ENCODE results near the gene PRDM11.

The PRDM11 gene

DNA sequence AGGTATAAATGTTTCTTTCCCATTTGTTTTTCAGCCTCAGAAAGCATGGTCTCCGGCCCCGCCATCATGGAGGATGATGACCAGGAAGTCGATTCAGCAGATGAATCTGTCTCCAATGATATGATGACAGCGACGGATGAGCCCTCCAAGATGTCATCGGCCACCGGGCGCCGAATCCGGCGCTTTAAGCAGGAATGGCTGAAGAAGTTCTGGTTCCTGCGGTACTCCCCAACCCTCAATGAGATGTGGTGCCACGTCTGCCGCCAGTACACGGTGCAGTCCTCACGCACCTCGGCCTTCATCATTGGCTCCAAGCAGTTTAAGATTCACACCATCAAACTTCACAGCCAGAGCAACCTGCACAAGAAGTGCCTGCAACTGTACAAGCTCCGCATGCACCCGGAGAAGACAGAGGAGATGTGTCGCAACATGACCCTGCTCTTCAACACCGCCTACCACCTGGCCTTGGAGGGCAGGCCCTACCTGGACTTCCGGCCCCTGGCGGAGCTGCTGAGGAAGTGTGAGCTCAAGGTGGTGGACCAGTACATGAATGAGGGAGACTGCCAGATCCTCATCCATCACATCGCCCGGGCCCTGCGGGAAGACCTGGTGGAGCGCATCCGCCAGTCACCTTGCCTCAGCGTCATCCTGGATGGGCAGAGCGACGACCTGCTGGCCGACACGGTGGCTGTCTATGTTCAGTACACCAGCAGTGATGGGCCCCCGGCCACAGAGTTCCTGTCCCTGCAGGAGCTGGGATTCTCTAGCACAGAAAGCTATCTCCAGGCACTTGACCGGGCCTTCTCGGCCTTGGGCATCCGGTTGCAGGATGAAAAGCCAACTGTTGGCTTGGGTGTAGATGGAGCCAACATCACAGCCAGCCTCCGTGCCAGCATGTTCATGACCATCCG, 79.8 kb downstream of the PRDM11 start:
- TF ChIP-seq, protein P1, sequence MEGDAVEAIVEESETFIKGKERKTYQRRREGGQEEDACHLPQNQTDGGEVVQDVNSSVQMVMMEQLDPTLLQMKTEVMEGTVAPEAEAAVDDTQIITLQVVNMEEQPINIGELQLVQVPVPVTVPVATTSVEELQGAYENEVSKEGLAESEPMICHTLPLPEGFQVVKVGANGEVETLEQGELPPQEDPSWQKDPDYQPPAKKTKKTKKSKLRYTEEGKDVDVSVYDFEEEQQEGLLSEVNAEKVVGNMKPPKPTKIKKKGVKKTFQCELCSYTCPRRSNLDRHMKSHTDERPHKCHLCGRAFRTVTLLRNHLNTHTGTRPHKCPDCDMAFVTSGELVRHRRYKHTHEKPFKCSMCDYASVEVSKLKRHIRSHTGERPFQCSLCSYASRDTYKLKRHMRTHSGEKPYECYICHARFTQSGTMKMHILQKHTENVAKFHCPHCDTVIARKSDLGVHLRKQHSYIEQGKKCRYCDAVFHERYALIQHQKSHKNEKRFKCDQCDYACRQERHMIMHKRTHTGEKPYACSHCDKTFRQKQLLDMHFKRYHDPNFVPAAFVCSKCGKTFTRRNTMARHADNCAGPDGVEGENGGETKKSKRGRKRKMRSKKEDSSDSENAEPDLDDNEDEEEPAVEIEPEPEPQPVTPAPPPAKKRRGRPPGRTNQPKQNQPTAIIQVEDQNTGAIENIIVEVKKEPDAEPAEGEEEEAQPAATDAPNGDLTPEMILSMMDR (IDR thresholded peaks at IDR 0.05; ENCODE audit: low read depth, low read length, missing control alignments), result no peak
- no peak overlapping the region for H3K4me3 ChIP-seq (ENCODE audit: low read depth, low read length)
- in situ Hi-C loops (cut with HindIII; ENCODE audit: low sequenced_read_pairs), result no loop called here
- DNase-seq (ENCODE audit: low read depth), result no peak

DNA sequence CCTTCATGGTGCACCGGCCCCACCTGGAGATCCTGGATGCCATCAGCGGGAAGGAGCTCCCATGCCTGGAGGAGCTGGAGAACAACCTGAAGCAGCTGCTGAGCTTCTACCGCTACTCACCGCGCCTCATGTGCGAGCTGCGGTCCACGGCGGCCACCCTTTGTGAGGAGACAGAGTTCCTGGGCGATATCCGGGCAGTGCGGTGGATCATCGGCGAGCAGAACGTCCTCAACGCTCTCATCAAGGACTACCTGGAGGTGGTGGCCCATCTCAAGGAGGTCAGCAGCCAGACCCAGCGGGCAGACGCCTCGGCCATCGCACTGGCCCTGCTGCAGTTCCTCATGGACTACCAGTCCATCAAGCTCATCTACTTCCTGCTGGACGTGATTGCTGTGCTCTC, 80.5 kb downstream of the PRDM11 start:
- no peak for DNase-seq (ENCODE audit: low read depth)
- TF ChIP-seq, protein P1 (IDR thresholded peaks at IDR 0.05; ENCODE audit: low read depth, low read length, missing control alignments), result no peak
- no peak overlapping the region for H3K4me3 ChIP-seq (ENCODE audit: low read depth, low read length)
- in situ Hi-C loops (cut with HindIII; ENCODE audit: low sequenced_read_pairs), result no loop called here

GRCh38 chr11:45227836-45228235, 81.4 kb downstream of the PRDM11 start:
- TF ChIP-seq, protein P1 (IDR thresholded peaks at IDR 0.05; ENCODE audit: low read depth, low read length, missing control alignments), result no peak
- in situ Hi-C loops (cut with HindIII; ENCODE audit: low sequenced_read_pairs), result no loop called here
- no peak overlapping the region for H3K4me3 ChIP-seq (ENCODE audit: low read depth, low read length)
- DNase-seq (ENCODE audit: low read depth), result no peak

GRCh38 chr11:45229401-45230020, 83.1 kb downstream of the PRDM11 start:
- in situ Hi-C loops (cut with HindIII; ENCODE audit: low sequenced_read_pairs), result no loop called here
- DNase-seq (ENCODE audit: low read depth), result no peak

GRCh38 chr11:45232341-45233080, 86.1 kb downstream of the PRDM11 start:
- TF ChIP-seq, protein P1 (IDR thresholded peaks at IDR 0.05; ENCODE audit: low read depth, low read length, missing control alignments), result no peak
- DNase-seq (ENCODE audit: low read depth), result no peak
- in situ Hi-C loops (cut with HindIII; ENCODE audit: low sequenced_read_pairs), result no loop called here
- no peak overlapping the region for H3K4me3 ChIP-seq (ENCODE audit: low read depth, low read length)

More at GRCh38 chr11:45229401-45230020, 83.1 kb downstream of the PRDM11 start:
- TF ChIP-seq, protein P1 (IDR thresholded peaks at IDR 0.05; ENCODE audit: low read depth, low read length, missing control alignments), result no peak
- no peak overlapping the region for H3K4me3 ChIP-seq (ENCODE audit: low read depth, low read length)

GRCh38 chr11:45233121-45233803, 86.8 kb downstream of the PRDM11 start:
- H3K4me3 ChIP-seq (ENCODE audit: low read depth, low read length), result no peak overlapping the region
- no peak for DNase-seq (ENCODE audit: low read depth)
- in situ Hi-C loops (cut with HindIII; ENCODE audit: low sequenced_read_pairs), result no loop called here
- TF ChIP-seq, protein P1 (IDR thresholded peaks at IDR 0.05; ENCODE audit: low read depth, low read length, missing control alignments), result peak; percentile 86

All from astrocyte of the cerebellum (primary cell).